Stomach smooth muscle (tissue), 2 donors: ENCODE data around the gene CNTN1.

Source experiments
- H3K27ac ChIP-seq: one replicate; pipeline ENCODE4 v1.7.0; 2013; ENCODE audit warnings: mild to moderate bottlenecking, low read length, inconsistent platforms
- H3K27me3 ChIP-seq, 2 donors: one replicate each; pipeline ENCODE4 v1.7.0; 2013; ENCODE audit warnings: low read length in 2 of 2; ENCODE audit not compliant: insufficient read depth in 2 of 2, control insufficient read depth in 1 of 2
- H3K36me3 ChIP-seq, 2 donors: one replicate each; pipeline ENCODE4 v1.7.0; 2013; ENCODE audit warnings: low read length in 2 of 2; ENCODE audit not compliant: control insufficient read depth in 2 of 2, insufficient read depth in 2 of 2
- H3K4me1 ChIP-seq: one replicate; pipeline ENCODE4 v1.7.0; 2013; ENCODE audit warnings: low read length; ENCODE audit not compliant: control insufficient read depth, insufficient read depth
- H3K4me3 ChIP-seq, 2 donors: one replicate each; pipeline ENCODE4 v1.7.0; 2013; ENCODE audit warnings: low read length in 2 of 2
- H3K9ac ChIP-seq, 2 donors: one replicate each; pipeline ENCODE4 v1.7.0; 2013; ENCODE audit warnings: low read length in 2 of 2, mild to moderate bottlenecking in 1 of 2
- H3K9me3 ChIP-seq, 2 donors: one replicate each; pipeline ENCODE4 v1.7.0; 2013; ENCODE audit warnings: low read length in 2 of 2; ENCODE audit not compliant: control insufficient read depth in 2 of 2
- donor health status: healthy.
- donor health status: Pancreatic carcinoma.

Gene CNTN1

GRCh38 chr12:40691913-40692764 is at the start of gene CNTN1:
Gene CNTN1, plus strand, starts transcription at chr12:40692439.
- Histone ChIP-seq H3K9me3 (no peaks in the 10 kb centered on the region), H3K27ac (no peak within 1 kb of the TSS), H3K4me1 (peaks cover 3% of the 10 kb centered on the region), H3K4me3 (peak within 1 kb of the TSS; percentile 80 to 84), H3K27me3 (peaks cover 10 to 23% of the 10 kb centered on the region in 2 donors), H3K36me3 (no peaks in the 10 kb centered on the region), H3K9ac (peak within 1 kb of the TSS; percentile 38 to 58)

GRCh38 chr12:40643506-40643905 is 48.7 kb upstream of the CNTN1 start:
- Histone ChIP-seq H3K4me3 (no peak overlapping the region), H3K36me3 (no peaks in the 10 kb centered on the region), H3K27ac (no peak overlapping the region), H3K27me3 (no peaks in the 10 kb centered on the region), H3K9me3 (peaks cover 0 to 5% of the 10 kb centered on the region in 2 donors), H3K9ac (no peak overlapping the region), H3K4me1 (no peaks in the 10 kb centered on the region)

GRCh38 chr12:40643976-40644375 is 48.3 kb upstream of the CNTN1 start:
- H3K27ac ChIP-seq: no peak overlapping the region
- no peaks in the 10 kb centered on the region for H3K36me3 ChIP-seq
- no peaks in the 10 kb centered on the region for H3K4me1 ChIP-seq
- H3K9ac ChIP-seq: no peak overlapping the region
- H3K4me3 ChIP-seq: no peak overlapping the region
- H3K27me3 ChIP-seq: no peaks in the 10 kb centered on the region
- H3K9me3 ChIP-seq: peaks cover 0 to 5% of the 10 kb centered on the region in 2 donors

- Histone ChIP-seq H3K27me3 (no peaks in the 10 kb centered on the region), H3K27ac (no peak overlapping the region), H3K4me1 (no peaks in the 10 kb centered on the region), H3K4me3 (no peak overlapping the region), H3K9ac (no peak overlapping the region), H3K36me3 (no peaks in the 10 kb centered on the region), H3K9me3 (peaks cover 0 to 5% of the 10 kb centered on the region in 2 donors)
Measured at GRCh38 chr12:40644708-40645107, 47.5 kb upstream of the CNTN1 start.

- no peaks in the 10 kb centered on the region for H3K36me3 ChIP-seq
- no peak overlapping the region for H3K4me3 ChIP-seq
- H3K9me3 ChIP-seq: peaks cover 0 to 5% of the 10 kb centered on the region in 2 donors
- no peak overlapping the region for H3K9ac ChIP-seq
- H3K27me3 ChIP-seq: no peaks in the 10 kb centered on the region
- no peaks in the 10 kb centered on the region for H3K4me1 ChIP-seq
- no peak overlapping the region for H3K27ac ChIP-seq
Measured at GRCh38 chr12:40645361-40645760, 46.9 kb upstream of the CNTN1 start.

- no peak overlapping the region for H3K4me3 ChIP-seq
- peaks cover 0 to 5% of the 10 kb centered on the region in 2 donors for H3K9me3 ChIP-seq
- H3K27me3 ChIP-seq: no peaks in the 10 kb centered on the region
- no peak overlapping the region for H3K9ac ChIP-seq
- H3K4me1 ChIP-seq: no peaks in the 10 kb centered on the region
- H3K36me3 ChIP-seq: no peaks in the 10 kb centered on the region
- H3K27ac ChIP-seq: no peak overlapping the region
Measured at GRCh38 chr12:40646456-40646855, 45.8 kb upstream of the CNTN1 start.

GRCh38 chr12:40646911-40647310 is 45.3 kb upstream of the CNTN1 start:
- Histone ChIP-seq H3K4me3 (no peak overlapping the region), H3K4me1 (no peaks in the 10 kb centered on the region), H3K9me3 (peaks cover 0 to 5% of the 10 kb centered on the region in 2 donors), H3K9ac (no peak overlapping the region), H3K27ac (no peak overlapping the region), H3K27me3 (no peaks in the 10 kb centered on the region), H3K36me3 (no peaks in the 10 kb centered on the region)

- peaks cover 0 to 5% of the 10 kb centered on the region in 2 donors for H3K9me3 ChIP-seq
- H3K4me1 ChIP-seq: no peaks in the 10 kb centered on the region
- H3K27me3 ChIP-seq: no peaks in the 10 kb centered on the region
- H3K36me3 ChIP-seq: no peaks in the 10 kb centered on the region
- H3K27ac ChIP-seq: no peak overlapping the region
- H3K4me3 ChIP-seq: no peak overlapping the region
- no peak overlapping the region for H3K9ac ChIP-seq
Measured at GRCh38 chr12:40647651-40648050, 44.6 kb upstream of the CNTN1 start.

- Histone ChIP-seq H3K9me3 (no peaks in the 10 kb centered on the region), H3K9ac (no peak overlapping the region), H3K36me3 (no peaks in the 10 kb centered on the region), H3K27ac (no peak overlapping the region), H3K4me1 (no peaks in the 10 kb centered on the region), H3K27me3 (no peaks in the 10 kb centered on the region), H3K4me3 (no peak overlapping the region)
Measured at GRCh38 chr12:40648519-40648918, 43.7 kb upstream of the CNTN1 start.

GRCh38 chr12:40650038-40650704 is 42.1 kb upstream of the CNTN1 start:
- H3K4me3 ChIP-seq: no peak overlapping the region
- H3K4me1 ChIP-seq: no peaks in the 10 kb centered on the region
- H3K36me3 ChIP-seq: no peaks in the 10 kb centered on the region
- H3K27ac ChIP-seq: no peak overlapping the region
- H3K27me3 ChIP-seq: no peaks in the 10 kb centered on the region
- H3K9ac ChIP-seq: no peak overlapping the region
- no peaks in the 10 kb centered on the region for H3K9me3 ChIP-seq

GRCh38 chr12:40655451-40655850 is 36.8 kb upstream of the CNTN1 start:
- H3K9ac ChIP-seq: no peak overlapping the region
- no peaks in the 10 kb centered on the region for H3K4me1 ChIP-seq
- H3K27ac ChIP-seq: no peak overlapping the region
- H3K36me3 ChIP-seq: no peaks in the 10 kb centered on the region
- no peaks in the 10 kb centered on the region for H3K27me3 ChIP-seq
- H3K9me3 ChIP-seq: no peaks in the 10 kb centered on the region
- H3K4me3 ChIP-seq: no peak overlapping the region
